Lung microvascular endothelial cell (primary cell): ENCODE data around the gene NR1D1. TPM values are rescaled to one million over a fixed set of nuclear protein-coding genes. Genes with fewer than 3 reads are reported as not detected.

ENCODE experiments used
- DNase-seq, 2 donors: peaks; one replicate each; pipeline versions ENCODE4 v3.0.0 to v3.0.0-alpha.2; 2010; ENCODE audit warnings: low read depth in 2 of 2
- total RNA-seq: library from RNA; depleted of rRNA; stranded (reverse); fragments of >200 nt; gene quantifications from 2 replicates; pipeline ENCODE4 v1.2.1, GENCODE V29; 2014

Gene NR1D1
- total RNA-seq, 1 donor from 2014 or later = 1.2 TPM

GRCh38 chr17:40076591-40076990, 23.8 kb downstream of the NR1D1 start:
- no peak for DNase-seq

GRCh38 chr17:40075942-40076498, 24.4 kb downstream of the NR1D1 start:
- DNase-seq = no peak

GRCh38 chr17:40075201-40075941, 25.0 kb downstream of the NR1D1 start:
- peak; percentile 63 to 72 for DNase-seq

GRCh38 chr17:40074871-40075200, 25.6 kb downstream of the NR1D1 start:
- no peak for DNase-seq

GRCh38 chr17:40074175-40074512, 26.2 kb downstream of the NR1D1 start:
- DNase-seq = no peak

- DNase-seq = no peak
Observed at GRCh38 chr17:40073454-40074174, 26.8 kb downstream of the NR1D1 start.

- no peak for DNase-seq
Observed at GRCh38 chr17:40072735-40073346, 27.5 kb downstream of the NR1D1 start.

GRCh38 chr17:40072040-40072734, 28.2 kb downstream of the NR1D1 start:
- peak in 1 of 2 donors; percentile 71 for DNase-seq

GRCh38 chr17:40071313-40072039, 28.9 kb downstream of the NR1D1 start:
- DNase-seq = no peak

- DNase-seq = no peak
Observed at GRCh38 chr17:40070709-40071312, 29.6 kb downstream of the NR1D1 start.

- peak in 1 of 2 donors; percentile 70 for DNase-seq
Observed at GRCh38 chr17:40069751-40070708, 30.4 kb downstream of the NR1D1 start.

- DNase-seq = peak; percentile 63 to 85
Observed at GRCh38 chr17:40068917-40069750, 31.3 kb downstream of the NR1D1 start.

- no peak for DNase-seq
Observed at GRCh38 chr17:40068584-40068916, 31.8 kb downstream of the NR1D1 start.

GRCh38 chr17:40068129-40068581, 32.2 kb downstream of the NR1D1 start:
- DNase-seq = no peak

- DNase-seq = no peak
Observed at GRCh38 chr17:40067710-40068109, 32.7 kb downstream of the NR1D1 start.

GRCh38 chr17:40065769-40066510, 34.4 kb downstream of the NR1D1 start:
- DNase-seq = no peak

GRCh38 chr17:40064971-40065768, 35.2 kb downstream of the NR1D1 start:
- DNase-seq = no peak
